ENCODE measurements around the gene CCDC7. TPM values are rescaled to one million over a fixed set of nuclear protein-coding genes. Genes with fewer than 3 reads are reported as not detected.

CCDC7 gene
- total RNA-seq, 1 experiment from 2014 or later, result 4.0 TPM

GRCh38 chr10:32418572-32418971, 27.4 kb upstream of the CCDC7 start:
- Histone ChIP-seq H3K27ac (ENCODE audit: low read depth, low read length) (no peak overlapping the region), H3K36me3 (ENCODE audit: control insufficient read depth in 1 of 2, insufficient read depth in 2 of 2, low read length in 2 of 2) (no peaks in the 10 kb centered on the region), H3K9me3 (ENCODE audit: control insufficient read depth in 1 of 2, insufficient read depth in 1 of 2, low read depth in 1 of 2, low read length in 2 of 2) (peaks cover 4 to 6% of the 10 kb centered on the region in 2 experiments; a peak in 1 of 4 replicates), H3K4me3 (replicated peaks in 1 of 2; ENCODE audit: low read depth in 1 of 2, low read length in 2 of 2) (no peak overlapping the region), H2AFZ (ENCODE audit: low read depth, low read length, poor library complexity, severe bottlenecking) (no peak overlapping the region), H3K9ac (ENCODE audit: low read length) (no peak overlapping the region), H3K27me3 (ENCODE audit: insufficient read depth, low read length) (no peaks in the 10 kb centered on the region), H3K79me2 (ENCODE audit: insufficient read depth, low read length) (no peaks in the 10 kb centered on the region), H4K20me1 (ENCODE audit: insufficient read depth) (no peaks in the 10 kb centered on the region), H3K9me2 (ENCODE audit: insufficient read depth) (no peaks in the 10 kb centered on the region), H3K4me1 (ENCODE audit: control insufficient read depth in 1 of 2, insufficient read depth in 2 of 2, low read length in 2 of 2) (peaks cover 0 to 5% of the 10 kb centered on the region in 2 experiments; a peak in 2 of 4 replicates), H3K4me2 (ENCODE audit: low read length) (no peak overlapping the region)
- no peak for ATAC-seq
- no TSS peak for BruUV-seq (replicated peaks)
- TF ChIP-seq MAX (IDR thresholded peaks at IDR 0.05) (no peak), RAD21 (IDR thresholded peaks at IDR 0.05; ENCODE audit: low read depth) (no peak), ZNF274 (IDR thresholded peaks at IDR 0.05; ENCODE audit: low read depth, low read length) (no peak), ZBTB33 (IDR thresholded peaks at IDR 0.05; ENCODE audit: extremely low read depth, insufficient replicate concordance, low read length) (no peak), SIN3A (IDR thresholded peaks at IDR 0.05; ENCODE audit: low read depth) (no peak), FOSL1 (IDR thresholded peaks at IDR 0.05; ENCODE audit: low read depth) (no peak), SRF (IDR thresholded peaks at IDR 0.05; ENCODE audit: low read depth) (no peak), JUND (IDR thresholded peaks at IDR 0.05) (no peak), YY1 (IDR thresholded peaks at IDR 0.05; ENCODE audit: extremely low read depth, insufficient replicate concordance, low read depth, low read length) (no peak), CBX3 (IDR thresholded peaks at IDR 0.05; ENCODE audit: low read depth) (no peak), EGR1 (IDR thresholded peaks at IDR 0.05; ENCODE audit: low read depth) (no peak), REST (IDR thresholded peaks at IDR 0.05; ENCODE audit: low read depth) (no peak), CEBPB (IDR thresholded peaks at IDR 0.05; ENCODE audit: low read depth) (no peak)
- intact Hi-C loops (cut with micrococcal nuclease), result no loop called here
- DNase-seq (ENCODE audit: low read depth, low spot score), result no peak
- ChIA-PET CTCF (no interaction called here), RAD21 (ENCODE audit: low non-redundant PET in 1 of 2, low total read pairs in 2 of 2, uncharacterized antibody in 2 of 2, unreplicated experiment in 2 of 2) (no interaction called here), POLR2A (no interaction called here)
